GM18508 (cell line): ENCODE data around the gene HSF5.
"Not testable (repeated sequence)": the region's sequence is repeated elsewhere in the genome, so short reads cannot be mapped to it uniquely, and the experiment has no call there.

Source experiments
- ATAC-seq: cut with Tn5 transposase; IDR thresholded peaks from one replicate; pipeline ENCODE4 v1.9.1; 2021; ENCODE audit warnings: moderate number of reproducible peaks; ENCODE audit not compliant: insufficient read depth, unreplicated experiment

Gene HSF5

GRCh38 chr17:58517378-58517927 lies 29.2 kb upstream of the HSF5 start:
- no peak for ATAC-seq

- ATAC-seq, result no peak
Measured at GRCh38 chr17:58516644-58517377, 28.6 kb upstream of the HSF5 start.

GRCh38 chr17:58515286-58515685 lies 27.1 kb upstream of the HSF5 start:
- no peak for ATAC-seq

- no peak for ATAC-seq
Measured at GRCh38 chr17:58514770-58515157, 26.6 kb upstream of the HSF5 start.

- no peak for ATAC-seq
Measured at GRCh38 chr17:58513965-58514769, 26.0 kb upstream of the HSF5 start, which contains the start of gene MTMR4. Gene MTMR4, minus strand, starts transcription at chr17:58514638. Its CDS starts 231 bp downstream, at chr17:58514407.

GRCh38 chr17:58513267-58513964 lies 25.2 kb upstream of the HSF5 start:
- ATAC-seq, result no peak

GRCh38 chr17:58510075-58510474 lies 21.9 kb upstream of the HSF5 start:
- no peak for ATAC-seq

GRCh38 chr17:58508341-58509067 lies 20.3 kb upstream of the HSF5 start:
- ATAC-seq, result no peak

GRCh38 chr17:58507123-58507634 lies 19.0 kb upstream of the HSF5 start:
- no peak for ATAC-seq

DNA sequence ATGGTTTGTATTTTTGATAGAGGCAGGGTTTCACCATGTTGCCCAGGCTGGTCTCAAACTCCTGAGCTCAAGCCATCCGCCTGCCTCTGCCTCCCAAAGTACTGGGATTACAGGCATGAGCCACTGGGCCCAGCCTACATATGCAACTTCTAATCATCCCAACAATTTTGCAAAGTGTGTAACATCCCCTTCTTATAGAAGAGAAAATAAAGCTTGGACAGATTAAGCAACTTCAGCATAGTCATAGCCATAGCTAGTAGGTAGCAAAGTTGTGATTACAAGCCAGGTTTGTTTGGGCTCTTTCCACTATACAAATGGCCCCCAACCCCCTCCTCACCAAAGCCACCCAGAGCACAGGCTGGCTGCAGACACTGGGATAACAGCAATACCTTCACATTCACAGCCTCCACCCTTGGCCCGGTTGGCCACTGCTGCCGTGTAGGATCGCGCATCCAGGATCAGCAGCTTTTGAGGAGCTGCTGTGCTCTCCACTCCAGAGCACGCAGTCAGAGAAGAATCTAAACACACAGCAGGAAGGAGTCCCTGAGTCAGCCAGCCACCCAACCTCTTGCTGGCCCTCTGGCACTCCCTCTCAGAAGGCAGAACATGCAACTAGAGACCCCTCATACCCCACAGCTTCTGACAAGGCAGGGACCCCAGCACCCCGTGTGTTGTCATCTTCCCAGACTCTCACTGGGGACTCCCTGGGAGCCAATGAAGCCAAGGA lies 18.3 kb upstream of the HSF5 start:
- no peak for ATAC-seq

DNA sequence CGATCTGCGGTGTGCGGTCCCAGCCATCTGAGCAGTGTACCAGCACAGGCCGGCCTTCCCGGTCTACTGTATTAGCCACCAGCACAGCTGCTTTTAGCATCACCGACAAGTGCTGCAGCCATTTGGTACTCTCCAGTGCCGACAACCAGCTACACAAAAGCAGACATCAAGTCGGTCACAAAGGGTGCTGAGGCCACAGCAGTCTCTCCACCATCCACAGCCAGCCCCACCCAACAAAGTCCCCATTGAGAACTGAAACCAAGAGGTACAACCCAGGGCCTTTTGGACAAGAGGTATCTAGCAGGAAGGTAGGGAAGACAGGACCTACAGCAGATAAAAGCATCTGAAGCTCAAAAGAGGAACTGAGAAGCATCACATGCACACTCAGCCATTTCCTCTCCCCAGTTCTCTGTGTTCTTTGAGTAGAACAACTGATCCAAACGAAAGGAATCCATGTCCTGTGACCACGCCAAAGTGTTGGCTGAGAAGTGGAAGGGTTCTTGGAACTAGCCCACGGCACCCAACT lies 16.7 kb upstream of the HSF5 start:
- ATAC-seq, result peak; percentile 90

DNA sequence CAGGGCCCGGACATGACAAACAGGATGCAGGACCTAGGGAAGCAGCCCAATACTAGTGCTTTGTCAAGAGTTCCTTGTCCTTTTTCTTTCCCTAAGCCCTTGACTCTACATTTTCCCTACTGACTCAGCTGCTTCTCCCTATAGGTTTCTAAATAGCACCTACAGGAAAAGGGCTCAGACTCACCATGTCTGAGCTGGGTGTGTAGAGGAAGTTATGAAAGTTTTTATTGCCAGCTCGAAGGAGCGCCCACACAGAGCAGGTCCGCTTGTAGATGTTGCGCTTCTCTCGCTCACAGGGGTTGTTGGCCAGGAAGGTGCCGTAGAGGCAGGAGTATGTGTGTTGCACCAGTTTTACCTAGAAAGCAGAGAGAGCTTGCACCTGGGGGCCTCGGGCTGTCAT lies 15.7 kb upstream of the HSF5 start:
- no peak for ATAC-seq

GRCh38 chr17:58503134-58503533 lies 14.9 kb upstream of the HSF5 start:
- ATAC-seq, result not testable (repeated sequence)

DNA sequence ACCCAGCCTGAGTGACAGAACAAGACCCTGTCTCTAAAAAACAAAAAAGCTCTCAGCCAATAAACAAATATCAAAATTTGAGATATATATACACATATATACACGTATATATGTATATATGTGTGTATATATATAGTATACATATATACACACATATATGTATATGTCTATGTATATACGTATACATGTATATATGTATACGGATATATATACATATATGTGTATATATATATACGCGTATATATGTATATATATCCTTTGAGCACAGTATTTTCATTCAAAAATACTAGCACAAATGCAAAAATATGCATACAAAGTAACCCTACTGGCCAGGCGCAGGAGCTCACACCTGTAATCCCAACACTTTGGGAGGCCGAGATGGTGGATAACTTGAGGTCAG lies 13.2 kb upstream of the HSF5 start:
- ATAC-seq, result no peak

DNA sequence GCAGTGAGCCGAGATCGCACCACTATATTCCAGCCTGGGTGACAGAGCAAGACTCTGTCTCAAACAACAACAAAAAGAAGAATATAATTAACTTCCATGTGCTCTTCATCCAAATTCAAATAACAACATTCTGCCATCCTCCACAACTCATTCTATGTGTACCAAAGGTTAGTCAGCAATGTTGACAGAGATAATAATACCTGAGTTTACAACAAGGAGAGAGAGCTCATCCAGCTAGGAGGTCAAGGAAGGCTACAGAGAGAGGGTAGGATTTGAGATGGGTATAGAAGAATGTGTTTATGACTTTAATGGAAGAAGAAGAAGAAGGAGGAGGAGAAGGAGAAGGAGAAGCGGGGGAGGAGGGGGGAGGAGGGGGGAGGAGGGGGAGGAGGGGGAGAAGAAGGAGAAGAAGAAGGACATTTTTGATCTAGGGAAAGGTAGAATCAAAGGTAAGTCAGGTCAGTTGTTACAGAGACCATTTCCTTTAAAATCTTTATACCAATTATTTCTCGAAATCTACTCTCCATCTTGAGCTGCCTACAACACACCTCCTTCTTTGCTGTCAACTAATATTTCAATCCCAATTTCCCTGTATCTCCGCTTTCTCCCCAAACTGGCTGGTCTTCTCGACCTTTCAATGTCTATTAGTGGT lies 10.1 kb upstream of the HSF5 start:
- ATAC-seq, result no peak

GRCh38 chr17:58493506-58493905 lies 5.3 kb upstream of the HSF5 start:
- ATAC-seq, result no peak

DNA sequence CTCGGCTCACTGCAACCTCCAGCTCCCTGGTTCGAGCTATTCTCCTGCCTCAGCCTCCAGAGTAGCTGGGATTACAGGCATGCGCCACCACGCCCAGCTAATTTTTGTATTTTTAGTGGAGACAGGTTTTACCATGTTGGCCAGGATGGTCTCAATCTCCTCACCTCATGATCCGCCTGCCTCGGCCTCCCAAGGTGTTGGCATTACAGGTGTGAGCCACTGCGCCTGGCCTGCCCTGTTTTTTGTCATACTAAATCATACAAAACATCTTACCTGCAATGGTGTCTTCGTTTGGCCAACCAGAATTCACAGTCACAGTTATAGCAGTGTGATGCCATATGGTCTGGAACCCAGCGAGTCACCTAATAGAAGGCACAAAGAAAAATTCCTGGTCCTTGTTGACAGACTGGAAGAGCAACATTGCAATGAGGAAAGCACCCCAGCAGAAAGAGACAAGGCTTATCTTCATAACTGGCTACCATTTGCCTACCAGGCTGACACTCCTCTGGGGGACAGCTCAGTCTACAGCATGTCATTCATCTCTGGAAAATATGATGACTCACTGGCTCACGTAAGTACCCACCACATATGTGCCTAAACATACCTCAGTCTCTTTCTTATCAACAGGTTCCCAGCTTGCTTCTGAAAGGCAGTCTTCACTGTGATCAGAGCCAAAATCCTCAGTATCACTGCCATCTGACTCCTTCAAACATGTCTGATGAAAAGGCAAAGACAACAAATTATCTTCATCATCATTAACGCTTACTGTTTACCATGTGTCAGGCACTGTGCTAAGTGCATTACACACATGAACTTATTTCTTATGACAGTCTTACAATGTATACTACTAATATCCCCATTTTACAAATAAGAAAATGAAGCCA lies 4.3 kb upstream of the HSF5 start:
- no peak for ATAC-seq
